ENCODE results near the gene FCER2.
"Not testable (repeated sequence)": the region's sequence is repeated elsewhere in the genome, so short reads cannot be mapped to it uniquely, and the experiment has no call there.

Gene FCER2

GRCh38 chr19:7701654-7702457 lies at the start of gene FCER2:
Gene FCER2, minus strand, starts transcription at chr19:7702131. Its CDS starts 2,371 bp downstream, at chr19:7699760.
- DNase-seq = no peak

- no peak for DNase-seq
These were observed 49.3 kb upstream of the FCER2 start for GRCh38 chr19:7751157-7751783.

- DNase-seq = no peak
These were observed 46.8 kb upstream of the FCER2 start for GRCh38 chr19:7748756-7749155.

- DNase-seq = no peak
These were observed 46.2 kb upstream of the FCER2 start for GRCh38 chr19:7748171-7748570.

- no peak for DNase-seq
These were observed 45.3 kb upstream of the FCER2 start, which contains the start of gene CD209 for GRCh38 chr19:7746903-7747884. Gene CD209, minus strand, starts transcription at chr19:7747534. Its CDS starts 23 bp downstream, at chr19:7747511.

- DNase-seq = not testable (repeated sequence)
These were observed 44.4 kb upstream of the FCER2 start for GRCh38 chr19:7746306-7746705.

- no peak for DNase-seq
These were observed 43.1 kb upstream of the FCER2 start for GRCh38 chr19:7744871-7745650.

- DNase-seq = no peak
These were observed 42.4 kb upstream of the FCER2 start for GRCh38 chr19:7744199-7744786.

- DNase-seq = no peak
These were observed 41.5 kb upstream of the FCER2 start for GRCh38 chr19:7743425-7743841.

- no peak for DNase-seq
These were observed 41.1 kb upstream of the FCER2 start for GRCh38 chr19:7742991-7743390.

GRCh38 chr19:7742575-7742974 lies 40.6 kb upstream of the FCER2 start:
- no peak for DNase-seq

- no peak for DNase-seq
These were observed 38.7 kb upstream of the FCER2 start for GRCh38 chr19:7740682-7741054.

- DNase-seq = no peak
These were observed 38.1 kb upstream of the FCER2 start for GRCh38 chr19:7739801-7740681.

GRCh38 chr19:7739211-7739755 lies 37.4 kb upstream of the FCER2 start:
- DNase-seq = no peak

- DNase-seq = no peak
These were observed 36.1 kb upstream of the FCER2 start for GRCh38 chr19:7738023-7738422.

- no peak for DNase-seq
These were observed 35.3 kb upstream of the FCER2 start for GRCh38 chr19:7737215-7737614.

- no peak for DNase-seq
These were observed 34.2 kb upstream of the FCER2 start for GRCh38 chr19:7736148-7736547.

GRCh38 chr19:7734220-7735203 lies 32.6 kb upstream of the FCER2 start:
- no peak for DNase-seq

- DNase-seq = no peak
These were observed 31.4 kb upstream of the FCER2 start for GRCh38 chr19:7733376-7733775.

Data from hippocampal formation (tissue), 2 donors.